ENCODE measurements around the gene RSBN1.

Gene RSBN1

GRCh38 chr1:113811156-113811887 is 954 bp downstream of the RSBN1 start:
- Histone ChIP-seq H3K4me3 (ENCODE audit: low read depth, low read length, poor library complexity, severe bottlenecking) (peak overlapping the region; percentile 86), H3K4me1 (ENCODE audit: insufficient read depth, low read length, severe bottlenecking) (peaks cover 33% of the 10 kb centered on the region), H3K9ac (ENCODE audit: low read length) (peak overlapping the region; percentile 92), H3K27ac (ENCODE audit: low read depth, low read length, poor library complexity, severe bottlenecking) (peak overlapping the region; percentile 70), H3K9me2 (ENCODE audit: low read depth, low read length) (no peaks in the 10 kb centered on the region), H3K4me2 (ENCODE audit: low read length) (peak overlapping the region; percentile 80), H2AFZ (ENCODE audit: low read length) (no peak overlapping the region), H3K9me3 (ENCODE audit: low read length) (no peaks in the 10 kb centered on the region), H3K79me2 (ENCODE audit: insufficient read depth, low read length) (peaks cover 50% of the 10 kb centered on the region), H3K36me3 (ENCODE audit: insufficient read depth, low read length) (peaks cover 27% of the 10 kb centered on the region), H3K27me3 (ENCODE audit: insufficient read depth, low read length) (no peaks in the 10 kb centered on the region), H4K20me1 (ENCODE audit: insufficient read depth, low read length) (no peaks in the 10 kb centered on the region), H3F3A (ENCODE audit: insufficient read depth, low read length) (no peaks in the 10 kb centered on the region)
- TF ChIP-seq EZH2 (IDR thresholded peaks at IDR 0.05; ENCODE audit: borderline replicate concordance, low read length): no peak
- no peak for TF ChIP-seq CTCF (IDR thresholded peaks at IDR 0.05; ENCODE audit: low read length)

GRCh38 chr1:113809670-113810602 is 2.3 kb downstream of the RSBN1 start:
- H3K27me3 ChIP-seq (ENCODE audit: insufficient read depth, low read length): no peaks in the 10 kb centered on the region
- peaks cover 43% of the 10 kb centered on the region for H3K4me1 ChIP-seq (ENCODE audit: insufficient read depth, low read length, severe bottlenecking)
- H3K9ac ChIP-seq (ENCODE audit: low read length): peak overlapping the region; percentile 92
- no peak for TF ChIP-seq EZH2 (IDR thresholded peaks at IDR 0.05; ENCODE audit: borderline replicate concordance, low read length)
- no peak for TF ChIP-seq CTCF (IDR thresholded peaks at IDR 0.05; ENCODE audit: low read length)
- no peak overlapping the region for H2AFZ ChIP-seq (ENCODE audit: low read length)
- no peaks in the 10 kb centered on the region for H4K20me1 ChIP-seq (ENCODE audit: insufficient read depth, low read length)
- no peaks in the 10 kb centered on the region for H3K9me2 ChIP-seq (ENCODE audit: low read depth, low read length)
- no peaks in the 10 kb centered on the region for H3F3A ChIP-seq (ENCODE audit: insufficient read depth, low read length)
- peaks cover 13% of the 10 kb centered on the region for H3K36me3 ChIP-seq (ENCODE audit: insufficient read depth, low read length)
- H3K27ac ChIP-seq (ENCODE audit: low read depth, low read length, poor library complexity, severe bottlenecking): peak overlapping the region; percentile 34
- H3K4me3 ChIP-seq (ENCODE audit: low read depth, low read length, poor library complexity, severe bottlenecking): peak overlapping the region; percentile 86
- H3K79me2 ChIP-seq (ENCODE audit: insufficient read depth, low read length): peaks cover 64% of the 10 kb centered on the region
- no peaks in the 10 kb centered on the region for H3K9me3 ChIP-seq (ENCODE audit: low read length)
- peak overlapping the region; percentile 80 for H3K4me2 ChIP-seq (ENCODE audit: low read length)

GRCh38 chr1:113808450-113809195 is 3.7 kb downstream of the RSBN1 start:
- Histone ChIP-seq H4K20me1 (ENCODE audit: insufficient read depth, low read length) (no peaks in the 10 kb centered on the region), H3K9me2 (ENCODE audit: low read depth, low read length) (no peaks in the 10 kb centered on the region), H3K9me3 (ENCODE audit: low read length) (no peaks in the 10 kb centered on the region), H3K27me3 (ENCODE audit: insufficient read depth, low read length) (no peaks in the 10 kb centered on the region), H3K79me2 (ENCODE audit: insufficient read depth, low read length) (peaks cover 77% of the 10 kb centered on the region), H3K27ac (ENCODE audit: low read depth, low read length, poor library complexity, severe bottlenecking) (peak overlapping the region; percentile 11), H3K9ac (ENCODE audit: low read length) (no peak overlapping the region), H3K4me1 (ENCODE audit: insufficient read depth, low read length, severe bottlenecking) (peaks cover 43% of the 10 kb centered on the region), H3K4me3 (ENCODE audit: low read depth, low read length, poor library complexity, severe bottlenecking) (no peak overlapping the region), H2AFZ (ENCODE audit: low read length) (no peak overlapping the region), H3K4me2 (ENCODE audit: low read length) (peak overlapping the region; percentile 80; the same call in 1 of the 2 replicates), H3F3A (ENCODE audit: insufficient read depth, low read length) (no peaks in the 10 kb centered on the region), H3K36me3 (ENCODE audit: insufficient read depth, low read length) (peaks cover 13% of the 10 kb centered on the region)
- no peak for TF ChIP-seq EZH2 (IDR thresholded peaks at IDR 0.05; ENCODE audit: borderline replicate concordance, low read length)
- TF ChIP-seq CTCF (IDR thresholded peaks at IDR 0.05; ENCODE audit: low read length): no peak
